ENCODE measurements around the gene TEX36.

GRCh38 chr10:125708971-125709503 lies 26.1 kb upstream of the TEX36 start:
- TF ChIP-seq, protein P1, sequence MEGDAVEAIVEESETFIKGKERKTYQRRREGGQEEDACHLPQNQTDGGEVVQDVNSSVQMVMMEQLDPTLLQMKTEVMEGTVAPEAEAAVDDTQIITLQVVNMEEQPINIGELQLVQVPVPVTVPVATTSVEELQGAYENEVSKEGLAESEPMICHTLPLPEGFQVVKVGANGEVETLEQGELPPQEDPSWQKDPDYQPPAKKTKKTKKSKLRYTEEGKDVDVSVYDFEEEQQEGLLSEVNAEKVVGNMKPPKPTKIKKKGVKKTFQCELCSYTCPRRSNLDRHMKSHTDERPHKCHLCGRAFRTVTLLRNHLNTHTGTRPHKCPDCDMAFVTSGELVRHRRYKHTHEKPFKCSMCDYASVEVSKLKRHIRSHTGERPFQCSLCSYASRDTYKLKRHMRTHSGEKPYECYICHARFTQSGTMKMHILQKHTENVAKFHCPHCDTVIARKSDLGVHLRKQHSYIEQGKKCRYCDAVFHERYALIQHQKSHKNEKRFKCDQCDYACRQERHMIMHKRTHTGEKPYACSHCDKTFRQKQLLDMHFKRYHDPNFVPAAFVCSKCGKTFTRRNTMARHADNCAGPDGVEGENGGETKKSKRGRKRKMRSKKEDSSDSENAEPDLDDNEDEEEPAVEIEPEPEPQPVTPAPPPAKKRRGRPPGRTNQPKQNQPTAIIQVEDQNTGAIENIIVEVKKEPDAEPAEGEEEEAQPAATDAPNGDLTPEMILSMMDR (conservative IDR thresholded peaks at IDR 0.05; ENCODE audit: low read depth, low read length), result no peak
- no peak for TF ChIP-seq EZH2 (IDR thresholded peaks at IDR 0.05; ENCODE audit: borderline replicate concordance, low read depth, low read length, poor library complexity, severe bottlenecking)
